K562 (cell line): ENCODE data around the gene EXD2. TPM values are rescaled to one million over a fixed set of nuclear protein-coding genes. Genes with fewer than 3 reads are reported as not detected.
A peak's percentile ranks its signal among the peaks of the same experiment; 100 is the strongest.

Experiments
- BMI1 ChIP-seq: fragments of 150-350 bp; IDR thresholded peaks from 2 replicates; pipeline ENCODE4 v1.6.1; 2014; ENCODE audit warnings: low read length
- BRD4 ChIP-seq: fragments of 200-600 bp; sonication (generic); IDR thresholded peaks from 2 replicates; pipeline ENCODE4 v1.6.1; 2017; ENCODE audit warnings: inconsistent platforms
- CREB1 ChIP-seq, 2 experiments: sonication (generic) in 1 of 2; formaldehyde crosslinking in 1 of 2; IDR thresholded peaks; 2 replicates each; pipeline versions ENCODE4 v1.6.1 to v1.8.0; 2012 to 2022; ENCODE audit warnings: inconsistent platforms in 1 of 2, mild to moderate bottlenecking in 1 of 2, missing genetic modification reagents in 1 of 2, moderate library complexity in 1 of 2
- E4F1 ChIP-seq: fragments of 250-450 bp; sonication (Bioruptor Pico); IDR thresholded peaks from 2 replicates; pipeline ENCODE4 v1.5.0; 2021; ENCODE audit warnings: mild to moderate bottlenecking, borderline replicate concordance
- EGR1 ChIP-seq: fragments of 450-650 bp; conservative IDR thresholded peaks from 2 replicates; pipeline ENCODE4 v1.6.1; 2017; ENCODE audit warnings: mild to moderate bottlenecking
- ETS2 ChIP-seq: IDR thresholded peaks from 2 replicates; pipeline ENCODE4 v1.6.1; 2016; ENCODE audit warnings: borderline replicate concordance, missing genetic modification characterization, mild to moderate bottlenecking, moderate library complexity, missing compliant biosample characterization; ENCODE audit not compliant: poor library complexity, severe bottlenecking
- FOXA1 ChIP-seq: fragments of 450-650 bp; IDR thresholded peaks from 2 replicates; pipeline ENCODE4 v1.6.1; 2016; ENCODE audit warnings: mild to moderate bottlenecking, borderline replicate concordance
- HDAC1 ChIP-seq, 2 experiments: fragments of 450-650 bp; IDR thresholded peaks; 2 replicates each; pipeline ENCODE4 v1.6.1; 2016 to 2017; ENCODE audit warnings: inconsistent platforms in 1 of 2, mild to moderate bottlenecking in 1 of 2, moderate library complexity in 1 of 2
- ILF3 ChIP-seq: fragments of 450-650 bp; IDR thresholded peaks from 2 replicates; pipeline ENCODE4 v1.6.1; 2018; ENCODE audit warnings: antibody characterized with exemption, mild to moderate bottlenecking, moderate library complexity, borderline replicate concordance
- JUNB ChIP-seq: fragments of 450-650 bp; formaldehyde crosslinking; conservative IDR thresholded peaks from 2 replicates; pipeline ENCODE4 v1.4.0; 2020; ENCODE audit warnings: mild to moderate bottlenecking
- NCOA1 ChIP-seq: fragments of 450-650 bp; IDR thresholded peaks from 2 replicates; pipeline ENCODE4 v1.6.1; 2016; ENCODE audit warnings: low read depth
- NFXL1 ChIP-seq: fragments of 450-650 bp; formaldehyde crosslinking; IDR thresholded peaks from 2 replicates; pipeline ENCODE4 v1.4.0; 2021; ENCODE audit warnings: mild to moderate bottlenecking
- NR2C2 ChIP-seq, 2 experiments: fragments of 200-800 bp in 1 of 2; sonication (Bioruptor generic) in 1 of 2; sonication (generic) in 1 of 2; formaldehyde crosslinking in 1 of 2; IDR thresholded peaks; 2 replicates each; pipeline versions ENCODE4 v1.6.1 to v1.8.0; 2016 to 2022; ENCODE audit warnings: mild to moderate bottlenecking in 1 of 2, missing compliant biosample characterization in 1 of 2, missing genetic modification characterization in 1 of 2, missing genetic modification reagents in 1 of 2
- PTBP1 ChIP-seq: fragments of 200-400 bp; formaldehyde crosslinking; IDR thresholded peaks from 2 replicates; pipeline ENCODE4 v1.6.1; 2017; ENCODE audit warnings: low read depth, low read length
- RERE ChIP-seq: sonication (generic); formaldehyde crosslinking; IDR thresholded peaks from 2 replicates; pipeline ENCODE4 v1.8.0; 2023; ENCODE audit warnings: missing genetic modification reagents, mild to moderate bottlenecking, borderline replicate concordance
- SETDB1 ChIP-seq: IDR thresholded peaks from one replicate; pipeline ENCODE4 v1.6.1; 2012; ENCODE audit warnings: low read length, control low read depth, inconsistent platforms
- SMAD1 ChIP-seq: fragments of 150-350 bp; IDR thresholded peaks from 2 replicates; pipeline ENCODE4 v1.6.1; 2014; ENCODE audit warnings: low read length, low read depth; ENCODE audit not compliant: partially characterized antibody
- ZBTB2 ChIP-seq: fragments of 450-650 bp; IDR thresholded peaks from 2 replicates; pipeline ENCODE4 v1.6.1; 2016; ENCODE audit warnings: antibody characterized with exemption
- ZNF212 ChIP-seq: fragments of 450-650 bp; formaldehyde crosslinking; IDR thresholded peaks from 2 replicates; pipeline ENCODE4 v1.4.0; 2020; ENCODE audit warnings: mild to moderate bottlenecking
- polyA plus RNA-seq, 8 experiments: library from polyadenylated mRNA; depleted of rRNA in 4 of 8; stranded (reverse) in 5 of 8; unstranded in 3 of 8; fragments of >200 nt; fragmentation: Nextera tagmentation in 2 of 8; fragmentation: Illumina TruSeq in 1 of 8; extraction: Ambion mirVana in 2 of 8; extraction: Trizol in 1 of 8; gene quantifications; 2 replicates each; pipeline versions ENCODE4 v1.2.1 to v1.2.3, GENCODE V29; 2011 to 2014; ENCODE audit warnings: inconsistent platforms in 1 of 8, missing spikeins in 1 of 8
- total RNA-seq, 7 experiments: library from RNA; depleted of rRNA in 6 of 7; stranded (reverse); fragments of >200 nt in 6 of 7; fragmentation: Illumina TruSeq in 2 of 7; extraction: Trizol in 2 of 7; gene quantifications; 2 replicates each; pipeline versions ENCODE4 v1.2.1 to v1.2.3, GENCODE V29; 2011 to 2021; ENCODE audit warnings: low replicate concordance in 1 of 7

Gene EXD2
- total and polyA plus RNA-seq, 9 of the 15 experiments (the other 6 are each of a cell fraction or from before 2014, with no cell fraction given), result 1.6 to 7.5 (median 3.7) TPM

- no peak for TF ChIP-seq RERE (CRISPR knock-in tag)
- TF ChIP-seq EGR1, result no peak
- TF ChIP-seq NCOA1, result no peak
- TF ChIP-seq BMI1, result no peak
- TF ChIP-seq FOXA1, result no peak
- TF ChIP-seq SETDB1, result no peak
- no peak for TF ChIP-seq HDAC1 (IDR thresholded peaks at IDR 0.05)
- TF ChIP-seq PTBP1, result no peak
- no peak for TF ChIP-seq BRD4
- TF ChIP-seq ZBTB2, result no peak
- TF ChIP-seq JUNB (CRISPR knock-in tag), result no peak
- no peak for TF ChIP-seq NFXL1
- TF ChIP-seq NR2C2 (CRISPR knock-in tag; IDR thresholded peaks at IDR 0.05), result no peak
- TF ChIP-seq NR2C2 (tag; IDR thresholded peaks at IDR 0.05), result peak; percentile 57
- no peak for TF ChIP-seq CREB1 (IDR thresholded peaks at IDR 0.05)
- no peak for TF ChIP-seq CREB1 (CRISPR knock-in tag; IDR thresholded peaks at IDR 0.05)
- TF ChIP-seq ZNF212 (CRISPR knock-in tag), result no peak
- TF ChIP-seq SMAD1, result no peak
- no peak for TF ChIP-seq ETS2 (tag)
- TF ChIP-seq ILF3, result no peak
- TF ChIP-seq E4F1 (CRISPR knock-in tag), result no peak
Observed at GRCh38 chr14:69151458-69152180, 39.7 kb upstream of the EXD2 start (continued).
